MM.1S (cell line): ENCODE results near the gene RPL35A.

Experiments used
- EZH2 ChIP-seq: fragments of 300-600 bp; sonication (generic); optimal IDR thresholded peaks from 2 replicates; pipeline ENCODE3; 2017; ENCODE audit warnings: low read depth, mild to moderate bottlenecking, antibody characterized with exemption, low read length, mixed read lengths
- TF ChIP-seq, protein P1 (sequence below): fragments of 300-600 bp; sonication (generic); IDR thresholded peaks from 2 replicates; pipeline ENCODE4 v1.5.1; 2016; ENCODE audit warnings: antibody characterized with exemption, low read length, mixed read lengths

GRCh38 chr3:197953325-197953724, 3.3 kb downstream of the RPL35A start:
- TF ChIP-seq, protein P1, sequence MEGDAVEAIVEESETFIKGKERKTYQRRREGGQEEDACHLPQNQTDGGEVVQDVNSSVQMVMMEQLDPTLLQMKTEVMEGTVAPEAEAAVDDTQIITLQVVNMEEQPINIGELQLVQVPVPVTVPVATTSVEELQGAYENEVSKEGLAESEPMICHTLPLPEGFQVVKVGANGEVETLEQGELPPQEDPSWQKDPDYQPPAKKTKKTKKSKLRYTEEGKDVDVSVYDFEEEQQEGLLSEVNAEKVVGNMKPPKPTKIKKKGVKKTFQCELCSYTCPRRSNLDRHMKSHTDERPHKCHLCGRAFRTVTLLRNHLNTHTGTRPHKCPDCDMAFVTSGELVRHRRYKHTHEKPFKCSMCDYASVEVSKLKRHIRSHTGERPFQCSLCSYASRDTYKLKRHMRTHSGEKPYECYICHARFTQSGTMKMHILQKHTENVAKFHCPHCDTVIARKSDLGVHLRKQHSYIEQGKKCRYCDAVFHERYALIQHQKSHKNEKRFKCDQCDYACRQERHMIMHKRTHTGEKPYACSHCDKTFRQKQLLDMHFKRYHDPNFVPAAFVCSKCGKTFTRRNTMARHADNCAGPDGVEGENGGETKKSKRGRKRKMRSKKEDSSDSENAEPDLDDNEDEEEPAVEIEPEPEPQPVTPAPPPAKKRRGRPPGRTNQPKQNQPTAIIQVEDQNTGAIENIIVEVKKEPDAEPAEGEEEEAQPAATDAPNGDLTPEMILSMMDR = no peak
- no peak for TF ChIP-seq EZH2
